ENCODE results near the gene VPS8. TPM values are rescaled to one million over a fixed set of nuclear protein-coding genes. Genes with fewer than 3 reads are reported as not detected.

The VPS8 gene
- total RNA-seq, 1 donor from 2014 or later: 62.9 TPM

DNA sequence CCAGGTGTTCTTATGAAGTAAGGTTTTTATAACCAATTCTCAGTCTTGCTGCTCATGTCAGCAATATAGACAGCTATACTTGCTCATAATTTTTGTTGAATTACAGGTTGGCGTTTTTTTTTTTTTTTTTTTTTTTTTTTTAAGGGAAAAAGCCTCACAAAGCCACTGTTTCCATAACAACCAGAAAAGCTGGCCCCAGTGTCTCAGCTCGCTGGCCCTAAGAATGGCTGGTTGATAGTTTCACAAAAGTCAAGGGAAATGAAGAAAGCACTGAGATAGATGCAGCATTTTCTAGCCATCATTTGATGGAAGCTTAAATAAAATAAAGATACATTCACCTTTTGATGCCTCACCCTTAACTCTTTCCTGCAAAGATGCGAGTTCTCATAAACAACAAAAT lies 219.0 kb downstream of the VPS8 start:
- no peaks in the 10 kb centered on the region for H3K9me3 ChIP-seq
- no peaks in the 10 kb centered on the region for H3K4me1 ChIP-seq
- intact Hi-C loops (cut with DNase I): no loop called here
- DNase-seq (no peak), ATAC-seq (no peak)
- H3K36me3 ChIP-seq: peaks cover 10% of the 10 kb centered on the region
- H3K27me3 ChIP-seq: no peaks in the 10 kb centered on the region
- H3K4me3 ChIP-seq: no peak overlapping the region
- TF ChIP-seq, protein P1, sequence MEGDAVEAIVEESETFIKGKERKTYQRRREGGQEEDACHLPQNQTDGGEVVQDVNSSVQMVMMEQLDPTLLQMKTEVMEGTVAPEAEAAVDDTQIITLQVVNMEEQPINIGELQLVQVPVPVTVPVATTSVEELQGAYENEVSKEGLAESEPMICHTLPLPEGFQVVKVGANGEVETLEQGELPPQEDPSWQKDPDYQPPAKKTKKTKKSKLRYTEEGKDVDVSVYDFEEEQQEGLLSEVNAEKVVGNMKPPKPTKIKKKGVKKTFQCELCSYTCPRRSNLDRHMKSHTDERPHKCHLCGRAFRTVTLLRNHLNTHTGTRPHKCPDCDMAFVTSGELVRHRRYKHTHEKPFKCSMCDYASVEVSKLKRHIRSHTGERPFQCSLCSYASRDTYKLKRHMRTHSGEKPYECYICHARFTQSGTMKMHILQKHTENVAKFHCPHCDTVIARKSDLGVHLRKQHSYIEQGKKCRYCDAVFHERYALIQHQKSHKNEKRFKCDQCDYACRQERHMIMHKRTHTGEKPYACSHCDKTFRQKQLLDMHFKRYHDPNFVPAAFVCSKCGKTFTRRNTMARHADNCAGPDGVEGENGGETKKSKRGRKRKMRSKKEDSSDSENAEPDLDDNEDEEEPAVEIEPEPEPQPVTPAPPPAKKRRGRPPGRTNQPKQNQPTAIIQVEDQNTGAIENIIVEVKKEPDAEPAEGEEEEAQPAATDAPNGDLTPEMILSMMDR (IDR thresholded peaks at IDR 0.05): no peak
- no peak overlapping the region for H3K27ac ChIP-seq

- Histone ChIP-seq H3K4me3 (no peak overlapping the region), H3K4me1 (no peaks in the 10 kb centered on the region), H3K27me3 (no peaks in the 10 kb centered on the region), H3K9me3 (peaks cover 10% of the 10 kb centered on the region), H3K27ac (no peak overlapping the region), H3K36me3 (no peaks in the 10 kb centered on the region)
- ATAC-seq (no peak), DNase-seq (no peak)
- TF ChIP-seq, protein P1 (IDR thresholded peaks at IDR 0.05): no peak
- intact Hi-C loops (cut with DNase I): no loop called here
Observed at GRCh38 chr3:185037801-185038200, 225.8 kb downstream of the VPS8 start.

DNA sequence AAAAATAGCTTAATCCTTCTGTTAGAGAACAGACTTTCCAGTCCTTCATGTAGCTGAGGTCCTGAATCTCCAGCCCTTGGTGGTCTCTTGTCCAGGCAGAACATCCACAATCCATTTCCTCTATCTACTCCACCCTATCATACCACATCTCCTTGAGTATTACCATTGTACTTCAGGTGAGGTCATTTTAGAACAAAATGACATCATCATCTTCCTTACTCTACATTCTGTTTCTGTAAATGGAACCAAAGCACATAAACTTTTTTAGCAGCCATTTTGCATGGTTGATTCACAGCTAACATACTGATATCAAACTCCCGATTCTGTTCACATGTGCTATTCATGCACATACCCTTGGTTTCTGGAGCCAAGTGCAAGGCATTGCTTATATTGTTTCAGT lies 228.5 kb downstream of the VPS8 start:
- intact Hi-C loops (cut with DNase I): no loop called here
- no peaks in the 10 kb centered on the region for H3K36me3 ChIP-seq
- peaks cover 10% of the 10 kb centered on the region for H3K9me3 ChIP-seq
- DNase-seq (no peak), ATAC-seq (no peak)
- no peak overlapping the region for H3K4me3 ChIP-seq
- no peaks in the 10 kb centered on the region for H3K4me1 ChIP-seq
- TF ChIP-seq, protein P1 (IDR thresholded peaks at IDR 0.05): no peak
- H3K27ac ChIP-seq: no peak overlapping the region
- H3K27me3 ChIP-seq: no peaks in the 10 kb centered on the region

GRCh38 chr3:185041540-185041939 lies 229.6 kb downstream of the VPS8 start:
- no peak for ATAC-seq

GRCh38 chr3:185042312-185043050 lies 230.5 kb downstream of the VPS8 start:
- TF ChIP-seq, protein P1 (IDR thresholded peaks at IDR 0.05): no peak
- Histone ChIP-seq H3K27ac (no peak overlapping the region), H3K27me3 (no peaks in the 10 kb centered on the region), H3K9me3 (no peaks in the 10 kb centered on the region), H3K4me3 (no peak overlapping the region), H3K4me1 (no peaks in the 10 kb centered on the region), H3K36me3 (no peaks in the 10 kb centered on the region)
- intact Hi-C loops (cut with DNase I): no loop called here
- DNase-seq: no peak
- ATAC-seq: no peak

More at GRCh38 chr3:185041540-185041939, 229.6 kb downstream of the VPS8 start:
- Histone ChIP-seq H3K36me3 (no peaks in the 10 kb centered on the region), H3K4me3 (no peak overlapping the region), H3K27ac (no peak overlapping the region), H3K4me1 (no peaks in the 10 kb centered on the region), H3K9me3 (peaks cover 5% of the 10 kb centered on the region), H3K27me3 (no peaks in the 10 kb centered on the region)
- TF ChIP-seq, protein P1 (IDR thresholded peaks at IDR 0.05): no peak
- intact Hi-C loops (cut with DNase I): no loop called here
- DNase-seq: no peak

GRCh38 chr3:185046164-185046515 lies 234.2 kb downstream of the VPS8 start:
- intact Hi-C loops (cut with DNase I): no loop called here

More at GRCh38 chr3:185046164-185046515, 234.2 kb downstream of the VPS8 start:
- ATAC-seq: no peak
- H3K4me1 ChIP-seq: no peaks in the 10 kb centered on the region
- no peaks in the 10 kb centered on the region for H3K27me3 ChIP-seq
- H3K27ac ChIP-seq: no peak overlapping the region
- TF ChIP-seq, protein P1 (IDR thresholded peaks at IDR 0.05): no peak
- no peak for DNase-seq
- no peaks in the 10 kb centered on the region for H3K9me3 ChIP-seq
- peaks cover 24% of the 10 kb centered on the region for H3K36me3 ChIP-seq
- H3K4me3 ChIP-seq: no peak overlapping the region

All from upper lobe of right lung (tissue), 1 donor.